ENCODE measurements around the gene RAI14.

GRCh38 chr5:34724741-34725140 lies 68.6 kb downstream of the RAI14 start:
- TF ChIP-seq EZH2 (IDR thresholded peaks at IDR 0.05; ENCODE audit: low read length, missing control alignments), result no peak
- no peak for TF ChIP-seq CTCF (conservative IDR thresholded peaks at IDR 0.05 in 1 of 2, IDR thresholded peaks at IDR 0.05 in 1 of 2; ENCODE audit: low read depth in 1 of 2, low read length in 2 of 2)
